PFSK-1 (cell line): ENCODE measurements around the gene GSTM2.

Experiments
- POLR2AphosphoS5 ChIP-seq: IDR thresholded peaks from 2 replicates; pipeline ENCODE4 v1.6.1; 2012; ENCODE audit warnings: low read depth, mild to moderate bottlenecking, control low read depth, low read length, moderate library complexity
- SIN3A ChIP-seq: IDR thresholded peaks from 2 replicates; pipeline ENCODE4 v1.6.1; 2012; ENCODE audit warnings: mild to moderate bottlenecking, low read length, moderate library complexity, borderline replicate concordance; ENCODE audit not compliant: insufficient read depth
- TAF1 ChIP-seq: IDR thresholded peaks from 2 replicates; pipeline ENCODE4 v1.6.1; 2012; ENCODE audit warnings: low read length, control low read depth, borderline replicate concordance; ENCODE audit not compliant: insufficient read depth

GRCh38 chr1:109650609-109651008 lies 17.2 kb upstream of the GSTM2 start:
- TF ChIP-seq SIN3A (no peak), TAF1 (no peak), POLR2AphosphoS5 (no peak)
